ENCODE measurements around the gene OTOGL.
"Not testable (repeated sequence)": the region's sequence is repeated elsewhere in the genome, so short reads cannot be mapped to it uniquely, and the experiment has no call there.

Gene OTOGL

GRCh38 chr12:80099259-80099658 lies at the start of gene OTOGL:
Gene OTOGL (plus strand): TSS chr12:80099537. CDS start chr12:80209432, 109,895 bp downstream.
- peak; percentile 35 for DNase-seq

GRCh38 chr12:80050236-80050635 lies 49.1 kb upstream of the OTOGL start:
- no peak for DNase-seq

GRCh38 chr12:80053051-80053790 lies 46.1 kb upstream of the OTOGL start:
- DNase-seq = peak; percentile 83

GRCh38 chr12:80056232-80056631 lies 43.1 kb upstream of the OTOGL start:
- no peak for DNase-seq

GRCh38 chr12:80056845-80057244 lies 42.5 kb upstream of the OTOGL start:
- no peak for DNase-seq

- DNase-seq = no peak
These were observed 40.8 kb upstream of the OTOGL start for GRCh38 chr12:80058586-80058985.

GRCh38 chr12:80059102-80059501 lies 40.2 kb upstream of the OTOGL start:
- no peak for DNase-seq

- no peak for DNase-seq
These were observed 39.5 kb upstream of the OTOGL start for GRCh38 chr12:80059875-80060274.

- DNase-seq = peak; percentile 92
These were observed 35.1 kb upstream of the OTOGL start for GRCh38 chr12:80064269-80064668.

GRCh38 chr12:80064951-80065350 lies 34.4 kb upstream of the OTOGL start:
- DNase-seq = no peak

- DNase-seq = no peak
These were observed 31.2 kb upstream of the OTOGL start for GRCh38 chr12:80068173-80068572.

GRCh38 chr12:80083892-80084614 lies 15.3 kb upstream of the OTOGL start:
- DNase-seq = not testable (repeated sequence)

GRCh38 chr12:80086025-80086424 lies 13.3 kb upstream of the OTOGL start:
- DNase-seq = no peak

GRCh38 chr12:80087486-80088213 lies 11.7 kb upstream of the OTOGL start:
- no peak for DNase-seq

GRCh38 chr12:80100591-80100990 lies 1.3 kb downstream of the OTOGL start:
- peak; percentile 78 for DNase-seq

GRCh38 chr12:80101126-80101525 lies 1.8 kb downstream of the OTOGL start:
- peak; percentile 58 for DNase-seq

- DNase-seq = peak; percentile 83
These were observed 7.9 kb downstream of the OTOGL start for GRCh38 chr12:80107221-80107620.

- DNase-seq = no peak
These were observed 17.4 kb downstream of the OTOGL start for GRCh38 chr12:80116735-80117134.

- no peak for DNase-seq
These were observed 19.4 kb downstream of the OTOGL start for GRCh38 chr12:80118565-80119324.

GRCh38 chr12:80120994-80121393 lies 21.7 kb downstream of the OTOGL start:
- no peak for DNase-seq

GRCh38 chr12:80121661-80122060 lies 22.3 kb downstream of the OTOGL start:
- peak; percentile 59 for DNase-seq

GRCh38 chr12:80129895-80130530 lies 30.7 kb downstream of the OTOGL start:
- DNase-seq = peak; percentile 82
